Smooth muscle cell (in vitro differentiated cells): ENCODE measurements around the gene CNNM2. TPM values are rescaled to one million over a fixed set of nuclear protein-coding genes. Genes with fewer than 3 reads are reported as not detected.

Experiments
- DNase-seq: peaks from one replicate; lab custom pipeline; 2025; ENCODE audit not compliant: unreplicated experiment; lab: John Stamatoyannopoulos, UW
- H2AFZ ChIP-seq: fragments of 200-600 bp; sonication (generic); 2 replicates; pipeline ENCODE4 v1.6.0; 2016; ENCODE audit warnings: antibody characterized with exemption, low read depth, mild to moderate bottlenecking
- H3F3A ChIP-seq: fragments of 200-600 bp; sonication (generic); 2 replicates; pipeline ENCODE4 v1.6.0; 2017; ENCODE audit warnings: antibody characterized with exemption, low read depth
- H3K27ac ChIP-seq: fragments of 200-600 bp; sonication (generic); 2 replicates; pipeline ENCODE4 v1.5.1; 2016; ENCODE audit warnings: low read depth, mild to moderate bottlenecking
- H3K27me3 ChIP-seq: fragments of 200-600 bp; sonication (generic); 2 replicates; pipeline ENCODE4 v1.6.1; 2016; ENCODE audit warnings: low read depth, mild to moderate bottlenecking
- H3K36me3 ChIP-seq: fragments of 200-600 bp; sonication (generic); 2 replicates; pipeline ENCODE4 v1.5.1; 2016; ENCODE audit warnings: low read depth
- H3K4me1 ChIP-seq: fragments of 200-600 bp; sonication (generic); 2 replicates; pipeline ENCODE4 v1.5.1; 2016; ENCODE audit warnings: low read depth
- H3K4me2 ChIP-seq: fragments of 200-600 bp; sonication (generic); 2 replicates; pipeline ENCODE4 v1.6.0; 2016; ENCODE audit warnings: mild to moderate bottlenecking
- H3K4me3 ChIP-seq: fragments of 200-600 bp; sonication (generic); 2 replicates; pipeline ENCODE4 v1.5.1; 2016; ENCODE audit warnings: mild to moderate bottlenecking
- H3K79me2 ChIP-seq: fragments of 200-600 bp; sonication (generic); 2 replicates; pipeline ENCODE4 v1.6.0; 2016; ENCODE audit warnings: low read depth, mild to moderate bottlenecking
- H3K9ac ChIP-seq: fragments of 200-600 bp; sonication (generic); 2 replicates; pipeline ENCODE4 v1.6.0; 2016; ENCODE audit warnings: low read depth
- H3K9me3 ChIP-seq: fragments of 200-600 bp; sonication (generic); replicated peaks from 2 replicates; pipeline ENCODE4 v1.5.1; 2016; ENCODE audit warnings: low read depth
- H4K20me1 ChIP-seq: fragments of 200-600 bp; sonication (generic); 2 replicates; pipeline ENCODE4 v1.6.0; 2016; ENCODE audit warnings: low read depth
- CTCF ChIP-seq: fragments of 200-600 bp; sonication (generic); IDR thresholded peaks from 2 replicates; pipeline ENCODE4 v1.5.1; 2017; ENCODE audit warnings: borderline replicate concordance, mild to moderate bottlenecking, antibody characterized with exemption; ENCODE audit not compliant: insufficient read depth, poor library complexity, severe bottlenecking
- WGBS: methylation state at CpG from one replicate; pipeline ENCODE4 v1.1.7; 2016; ENCODE audit warnings: low lambda C conversion rate; 5-methylcytosine and 5-hydroxymethylcytosine counted together
- polyA plus RNA-seq: library from polyadenylated mRNA; unstranded; fragments of >200 nt; fragmentation: Nextera tagmentation; extraction: Ambion mirVana; gene quantifications from 2 replicates; pipeline ENCODE4 v1.2.1, GENCODE V29; 2016
- total RNA-seq: library from RNA; depleted of rRNA; stranded (reverse); fragments of >200 nt; gene quantifications from 2 replicates; pipeline ENCODE4 v1.2.3, GENCODE V29; 2014

Gene CNNM2
- total and polyA plus RNA-seq, 2 experiments from 2014 or later = 5.5 to 8.4 TPM

- Histone ChIP-seq H3K9me3 (no peaks in the 10 kb centered on the region), H3K4me2 (no peak overlapping the region), H3K4me3 (no peak overlapping the region), H4K20me1 (peaks cover 25% of the 10 kb centered on the region), H3K4me1 (no peaks in the 10 kb centered on the region), H3K9ac (no peak overlapping the region), H3K27ac (no peak overlapping the region), H3K79me2 (no peaks in the 10 kb centered on the region), H2AFZ (no peak overlapping the region), H3K27me3 (no peaks in the 10 kb centered on the region), H3F3A (no peaks in the 10 kb centered on the region), H3K36me3 (peaks cover 17% of the 10 kb centered on the region)
- no peak for DNase-seq
- TF ChIP-seq CTCF = no peak
- 83% methylated on average over 2 of the region's 2 CpGs for WGBS
These were observed 185.9 kb downstream of the CNNM2 start for GRCh38 chr10:103103989-103104388.

- Histone ChIP-seq H3K4me3 (no peak overlapping the region), H2AFZ (no peak overlapping the region), H4K20me1 (peaks cover 30% of the 10 kb centered on the region), H3K27me3 (no peaks in the 10 kb centered on the region), H3K9ac (no peak overlapping the region), H3K79me2 (no peaks in the 10 kb centered on the region), H3F3A (no peaks in the 10 kb centered on the region), H3K27ac (no peak overlapping the region), H3K4me1 (no peaks in the 10 kb centered on the region), H3K4me2 (no peak overlapping the region), H3K9me3 (no peaks in the 10 kb centered on the region), H3K36me3 (peaks cover 14% of the 10 kb centered on the region)
- no peak for TF ChIP-seq CTCF
- no peak for DNase-seq
- 49% methylated on average over 2 of the region's 2 CpGs for WGBS
These were observed 186.6 kb downstream of the CNNM2 start for GRCh38 chr10:103104721-103105120.

GRCh38 chr10:103105462-103105861 is 187.4 kb downstream of the CNNM2 start:
- no peaks in the 10 kb centered on the region for H3K4me1 ChIP-seq
- no peak overlapping the region for H3K4me3 ChIP-seq
- peaks cover 7% of the 10 kb centered on the region for H3K36me3 ChIP-seq
- no peaks in the 10 kb centered on the region for H3K79me2 ChIP-seq
- no peak overlapping the region for H3K27ac ChIP-seq
- no peak overlapping the region for H3K4me2 ChIP-seq
- WGBS = 100% methylated on average over 1 of the region's 1 CpG
- H4K20me1 ChIP-seq = peaks cover 37% of the 10 kb centered on the region
- H3K27me3 ChIP-seq = no peaks in the 10 kb centered on the region
- H3K9ac ChIP-seq = no peak overlapping the region
- H3K9me3 ChIP-seq = no peaks in the 10 kb centered on the region
- no peak overlapping the region for H2AFZ ChIP-seq
- no peak for DNase-seq
- TF ChIP-seq CTCF = no peak
- no peaks in the 10 kb centered on the region for H3F3A ChIP-seq

- no peak overlapping the region for H3K27ac ChIP-seq
- no peaks in the 10 kb centered on the region for H3K27me3 ChIP-seq
- no peak overlapping the region for H3K4me2 ChIP-seq
- no peak for TF ChIP-seq CTCF
- peaks cover 3% of the 10 kb centered on the region for H3F3A ChIP-seq
- no peak overlapping the region for H3K9ac ChIP-seq
- H3K79me2 ChIP-seq = no peaks in the 10 kb centered on the region
- peaks cover 10% of the 10 kb centered on the region for H3K4me1 ChIP-seq
- H4K20me1 ChIP-seq = peaks cover 46% of the 10 kb centered on the region
- no peak overlapping the region for H2AFZ ChIP-seq
- no peak overlapping the region for H3K4me3 ChIP-seq
- H3K36me3 ChIP-seq = no peaks in the 10 kb centered on the region
- H3K9me3 ChIP-seq = no peaks in the 10 kb centered on the region
- DNase-seq = no peak
These were observed 188.4 kb downstream of the CNNM2 start for GRCh38 chr10:103106539-103106938.
